Esophagus squamous epithelium (tissue), 5 donors: ENCODE data around the gene TATDN2. TPM values are rescaled to one million over a fixed set of nuclear protein-coding genes. Genes with fewer than 3 reads are reported as not detected.
A peak's percentile ranks its signal among the peaks of the same experiment; 100 is the strongest.

Experiments used
- DNase-seq: peaks from one replicate; lab custom pipeline; 2025; lab: John Stamatoyannopoulos, UW
- H3K27ac ChIP-seq, 4 donors: fragments of 200-600 bp; sonication (generic); one replicate each; pipeline ENCODE4 v1.5.1; 2016 to 2019; ENCODE audit warnings: mild to moderate bottlenecking in 1 of 4
- H3K27me3 ChIP-seq, 4 donors: fragments of 200-600 bp; sonication (generic); 1 replicate in 3 of 4; 2 replicates in 1 of 4; pipeline versions ENCODE4 v1.5.1 to v1.6.0; 2017 to 2021; ENCODE audit warnings: antibody characterized with exemption in 1 of 4
- H3K36me3 ChIP-seq, 3 donors: fragments of 200-600 bp; sonication (generic); one replicate each; pipeline ENCODE4 v1.5.1; 2016 to 2019
- H3K4me1 ChIP-seq, 3 donors: fragments of 200-600 bp; sonication (generic); one replicate each; pipeline ENCODE4 v1.5.1; 2017 to 2019
- H3K4me3 ChIP-seq, 4 donors: fragments of 200-600 bp; sonication (generic); 1 replicate in 3 of 4; 2 replicates in 1 of 4; pipeline ENCODE4 v1.5.1; 2016 to 2019; ENCODE audit warnings: mild to moderate bottlenecking in 2 of 4, moderate library complexity in 1 of 4
- H3K9me3 ChIP-seq, 3 donors: fragments of 200-600 bp; sonication (generic); one replicate each; pipeline ENCODE4 v1.5.1; 2016 to 2019
- CTCF ChIP-seq, 6 experiments: fragments of 450-650 bp in 4 of 6; fragments of 200-600 bp in 2 of 6; sonication (generic) in 2 of 6; IDR thresholded peaks; one replicate each; pipeline ENCODE4 v1.5.1; 2016 to 2019; ENCODE audit warnings: antibody characterized with exemption in 6 of 6, mild to moderate bottlenecking in 4 of 6, moderate library complexity in 4 of 6
- POLR2A ChIP-seq, 4 donors: fragments of 450-650 bp; IDR thresholded peaks; one replicate each; pipeline ENCODE4 v1.6.1; 2017; ENCODE audit warnings: antibody characterized with exemption in 4 of 4, mild to moderate bottlenecking in 4 of 4, moderate library complexity in 3 of 4
- WGBS, 2 donors: methylation state at CpG; one replicate each; pipeline ENCODE4 v1.1.5; 2018; 5-methylcytosine and 5-hydroxymethylcytosine counted together
- intact Hi-C: fragments of 100-400 bp; cut with DNase I; formaldehyde crosslinking; loops from one replicate; pipeline ENCODE4 v1.15.0; 2022
- total RNA-seq, 4 donors: library from RNA; depleted of rRNA; stranded (reverse); fragments of >200 nt; gene quantifications; one replicate each; pipeline ENCODE4 v1.1.0, GENCODE V29; 2016
- donor health status: DM: yes; HTN: yes; CAD: no.

TATDN2 gene
- total RNA-seq, 4 donors from 2014 or later: 12.6 to 20.6 (median 17.1) TPM

GRCh38 chr3:10244009-10244408 lies 4.2 kb upstream of the TATDN2 start:
- peaks cover 0 to 17% (median 14%) of the 10 kb centered on the region in 3 donors for H3K9me3 ChIP-seq
- no peak for TF ChIP-seq POLR2A (IDR thresholded peaks at IDR 0.05)
- TF ChIP-seq CTCF (IDR thresholded peaks at IDR 0.05): no peak
- no peaks in the 10 kb centered on the region for H3K27me3 ChIP-seq
- intact Hi-C loops: no loop called here
- no peak overlapping the region for H3K4me3 ChIP-seq
- H3K27ac ChIP-seq: no peak overlapping the region
- H3K36me3 ChIP-seq: peaks cover 0 to 42% (median 0%) of the 10 kb centered on the region in 3 donors
- DNase-seq: no peak
- WGBS, 2 donors: 65 to 81% methylated on average over 3 of the region's 3 CpGs
- H3K4me1 ChIP-seq: peaks cover 1 to 18% (median 3%) of the 10 kb centered on the region in 3 donors

GRCh38 chr3:10245081-10245712 lies 3.1 kb upstream of the TATDN2 start:
- H3K4me1 ChIP-seq: peaks cover 8 to 29% (median 11%) of the 10 kb centered on the region in 3 donors
- peaks cover 0 to 17% (median 14%) of the 10 kb centered on the region in 3 donors for H3K9me3 ChIP-seq
- no peak overlapping the region for H3K27ac ChIP-seq
- no peak for DNase-seq
- WGBS, 2 donors: 87 to 90% methylated on average over 5 to 6 of the region's 6 CpGs
- H3K27me3 ChIP-seq: no peaks in the 10 kb centered on the region
- no peak overlapping the region for H3K4me3 ChIP-seq
- intact Hi-C loops: no loop called here
- H3K36me3 ChIP-seq: peaks cover 0 to 34% (median 0%) of the 10 kb centered on the region in 3 donors
- TF ChIP-seq POLR2A (IDR thresholded peaks at IDR 0.05) (no peak), CTCF (IDR thresholded peaks at IDR 0.05) (no peak)

GRCh38 chr3:10247679-10248183 lies 528 bp upstream of the TATDN2 start:
- intact Hi-C loops: no loop called here
- H3K27ac ChIP-seq: peak overlapping the region; percentile 84 to 94 (median 92)
- H3K9me3 ChIP-seq: peaks cover 0 to 17% (median 14%) of the 10 kb centered on the region in 3 donors
- peak overlapping the region; percentile 79 to 94 (median 89) for H3K4me3 ChIP-seq
- 49 to 64% methylated on average over 9 to 14 of the region's 14 CpGs for WGBS, 2 donors
- peaks cover 11 to 53% (median 20%) of the 10 kb centered on the region in 3 donors for H3K4me1 ChIP-seq
- peaks cover 0 to 40% (median under 1%) of the 10 kb centered on the region in 3 donors for H3K36me3 ChIP-seq
- no peak for DNase-seq
- TF ChIP-seq POLR2A (IDR thresholded peaks at IDR 0.05) (no peak), CTCF (IDR thresholded peaks at IDR 0.05) (no peak)
- no peaks in the 10 kb centered on the region for H3K27me3 ChIP-seq

- H3K4me1 ChIP-seq: peaks cover 11 to 59% (median 20%) of the 10 kb centered on the region in 3 donors
- H3K36me3 ChIP-seq: peaks cover 0 to 40% (median 7%) of the 10 kb centered on the region in 3 donors
- peaks cover 0 to 17% (median 14%) of the 10 kb centered on the region in 3 donors for H3K9me3 ChIP-seq
- no peak for TF ChIP-seq CTCF (IDR thresholded peaks at IDR 0.05)
- DNase-seq: no peak
- peak overlapping the region; percentile 84 to 94 (median 92) for H3K27ac ChIP-seq
- H3K27me3 ChIP-seq: no peaks in the 10 kb centered on the region
- H3K4me3 ChIP-seq: peak overlapping the region; percentile 79 to 94 (median 89)
- intact Hi-C loops: no loop called here
- 0 to 4% methylated on average over 5 to 29 of the region's 32 CpGs for WGBS, 2 donors
Observed at GRCh38 chr3:10248984-10249748, 907 bp downstream of the TATDN2 start.
